SK-N-SH (cell line): ENCODE data around the gene CCDC74B.
"Not testable (repeated sequence)": the region's sequence is repeated elsewhere in the genome, so short reads cannot be mapped to it uniquely, and the experiment has no call there.

Source experiments
- CTCF ChIP-seq: fragments of 200-600 bp; sonication (generic); IDR thresholded peaks from 2 replicates; pipeline ENCODE4 v1.6.1; 2017; ENCODE audit warnings: antibody characterized with exemption, mild to moderate bottlenecking, moderate library complexity
- EP300 ChIP-seq, 2 experiments: IDR thresholded peaks; 2 replicates each; pipeline versions ENCODE4 v1.4.0 to v1.6.1; 2012; ENCODE audit warnings: borderline replicate concordance in 1 of 2, low read depth in 1 of 2, low read length in 1 of 2
- JUND ChIP-seq: IDR thresholded peaks from 2 replicates; pipeline ENCODE4 v1.4.0; 2012
- RAD21 ChIP-seq: IDR thresholded peaks from 2 replicates; pipeline ENCODE4 v1.6.1; 2012; ENCODE audit warnings: mild to moderate bottlenecking, low read length
- REST ChIP-seq: IDR thresholded peaks from 2 replicates; pipeline ENCODE4 v1.6.1; 2012; ENCODE audit warnings: mild to moderate bottlenecking, low read depth, low read length, moderate library complexity
- RXRA ChIP-seq: IDR thresholded peaks from 2 replicates; pipeline ENCODE4 v1.4.0; 2012; ENCODE audit warnings: low read depth, mild to moderate bottlenecking, borderline replicate concordance
- YY1 ChIP-seq: IDR thresholded peaks from 2 replicates; pipeline ENCODE4 v1.4.0; 2012; ENCODE audit warnings: low read depth, mild to moderate bottlenecking
- TF ChIP-seq, protein P1 (sequence below): IDR thresholded peaks from 2 replicates; pipeline ENCODE4 v1.4.0; 2012; ENCODE audit warnings: low read depth, borderline replicate concordance

DNA sequence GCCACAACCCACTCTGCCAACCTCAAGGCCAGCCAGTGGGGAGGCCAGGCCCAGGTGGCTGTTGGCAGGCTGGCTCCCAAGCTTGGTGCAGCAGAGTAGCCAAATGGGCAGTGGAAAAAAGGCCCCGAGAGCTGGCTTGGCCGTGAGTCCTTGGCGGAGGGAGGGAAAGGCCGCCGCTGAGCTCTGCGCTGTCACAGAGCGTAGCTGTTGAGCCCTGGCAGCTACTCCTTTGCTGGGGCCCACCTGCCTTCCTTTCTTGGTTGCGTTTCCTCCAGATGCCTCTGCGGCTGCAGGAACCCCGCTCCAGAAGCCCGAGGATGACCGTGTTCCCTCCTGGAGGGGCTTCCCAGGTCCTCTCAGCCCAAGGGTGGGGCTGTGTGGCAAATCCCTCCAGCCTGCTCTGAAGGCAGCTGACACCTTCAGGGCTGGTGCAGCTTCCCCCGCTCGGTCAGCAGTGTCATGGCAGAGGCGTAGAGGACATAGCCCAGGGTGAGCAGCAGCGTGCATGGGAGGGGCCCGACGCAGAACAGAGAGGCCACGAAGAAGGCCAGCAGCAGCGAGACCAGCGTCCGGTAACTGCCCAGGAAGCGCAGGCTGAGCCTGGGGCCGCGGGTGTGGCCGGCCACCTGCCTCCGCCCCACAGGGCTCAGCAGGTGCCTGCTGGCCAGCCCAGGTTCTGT lies 7.4 kb upstream of the CCDC74B start:
- TF ChIP-seq, protein P1, sequence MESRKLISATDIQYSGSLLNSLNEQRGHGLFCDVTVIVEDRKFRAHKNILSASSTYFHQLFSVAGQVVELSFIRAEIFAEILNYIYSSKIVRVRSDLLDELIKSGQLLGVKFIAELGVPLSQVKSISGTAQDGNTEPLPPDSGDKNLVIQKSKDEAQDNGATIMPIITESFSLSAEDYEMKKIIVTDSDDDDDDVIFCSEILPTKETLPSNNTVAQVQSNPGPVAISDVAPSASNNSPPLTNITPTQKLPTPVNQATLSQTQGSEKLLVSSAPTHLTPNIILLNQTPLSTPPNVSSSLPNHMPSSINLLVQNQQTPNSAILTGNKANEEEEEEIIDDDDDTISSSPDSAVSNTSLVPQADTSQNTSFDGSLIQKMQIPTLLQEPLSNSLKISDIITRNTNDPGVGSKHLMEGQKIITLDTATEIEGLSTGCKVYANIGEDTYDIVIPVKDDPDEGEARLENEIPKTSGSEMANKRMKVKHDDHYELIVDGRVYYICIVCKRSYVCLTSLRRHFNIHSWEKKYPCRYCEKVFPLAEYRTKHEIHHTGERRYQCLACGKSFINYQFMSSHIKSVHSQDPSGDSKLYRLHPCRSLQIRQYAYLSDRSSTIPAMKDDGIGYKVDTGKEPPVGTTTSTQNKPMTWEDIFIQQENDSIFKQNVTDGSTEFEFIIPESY, result not testable (repeated sequence)
- TF ChIP-seq CTCF; RXRA; REST; EP300 (IDR thresholded peaks at IDR 0.05; ENCODE audit: borderline replicate concordance in 1 of 2, low read depth in 1 of 2, low read length in 1 of 2); JUND; RAD21; YY1: not testable (repeated sequence)
